ENCODE data around the gene SLC25A4.

SLC25A4 gene

GRCh38 chr4:185115827-185116232 lies 27.2 kb upstream of the SLC25A4 start:
- TF ChIP-seq CREB1 (IDR thresholded peaks at IDR 0.05; ENCODE audit: low read depth) (no peak), ZBTB7A (IDR thresholded peaks at IDR 0.05; ENCODE audit: low read depth) (no peak), EP300 (IDR thresholded peaks at IDR 0.05; ENCODE audit: borderline replicate concordance) (no peak), MAX (IDR thresholded peaks at IDR 0.05) (peak; percentile 55)

GRCh38 chr4:185117300-185117934 lies 25.6 kb upstream of the SLC25A4 start:
- TF ChIP-seq USF1 (IDR thresholded peaks at IDR 0.05) (no peak), RAD21 (IDR thresholded peaks at IDR 0.05; ENCODE audit: low read depth) (no peak), EGR1 (IDR thresholded peaks at IDR 0.05) (no peak), TEAD4 (IDR thresholded peaks at IDR 0.05) (no peak), EP300 (IDR thresholded peaks at IDR 0.05; ENCODE audit: borderline replicate concordance) (no peak), CEBPB (IDR thresholded peaks at IDR 0.05) (no peak), MAX (IDR thresholded peaks at IDR 0.05) (no peak), CREB1 (IDR thresholded peaks at IDR 0.05; ENCODE audit: low read depth) (no peak)

GRCh38 chr4:185118876-185119275 lies 24.2 kb upstream of the SLC25A4 start:
- TF ChIP-seq TEAD4 (IDR thresholded peaks at IDR 0.05) = no peak
- no peak for TF ChIP-seq EGR1 (IDR thresholded peaks at IDR 0.05)
- no peak for TF ChIP-seq EP300 (IDR thresholded peaks at IDR 0.05; ENCODE audit: borderline replicate concordance)
- no peak for TF ChIP-seq TCF12 (IDR thresholded peaks at IDR 0.05; ENCODE audit: low read depth)
- no peak for TF ChIP-seq ZBTB7A (IDR thresholded peaks at IDR 0.05; ENCODE audit: low read depth)
- no peak for TF ChIP-seq CEBPB (IDR thresholded peaks at IDR 0.05)
- no peak for TF ChIP-seq MAX (IDR thresholded peaks at IDR 0.05)
- no peak for TF ChIP-seq CREB1 (IDR thresholded peaks at IDR 0.05; ENCODE audit: low read depth)
- TF ChIP-seq TAF1 (IDR thresholded peaks at IDR 0.05; ENCODE audit: low read depth) = no peak
- no peak for TF ChIP-seq USF1 (IDR thresholded peaks at IDR 0.05)

GRCh38 chr4:185119927-185120630 lies 23.0 kb upstream of the SLC25A4 start:
- TF ChIP-seq YY1 (IDR thresholded peaks at IDR 0.05; ENCODE audit: low read depth) = no peak
- no peak for TF ChIP-seq CEBPB (IDR thresholded peaks at IDR 0.05)
- TF ChIP-seq USF1 (IDR thresholded peaks at IDR 0.05) = no peak
- no peak for TF ChIP-seq NFIC (IDR thresholded peaks at IDR 0.05)
- no peak for TF ChIP-seq TAF1 (IDR thresholded peaks at IDR 0.05; ENCODE audit: low read depth)
- no peak for TF ChIP-seq REST (IDR thresholded peaks at IDR 0.05; ENCODE audit: low read depth)
- TF ChIP-seq ZBTB7A (IDR thresholded peaks at IDR 0.05; ENCODE audit: low read depth) = no peak
- TF ChIP-seq MAX (IDR thresholded peaks at IDR 0.05) = no peak
- TF ChIP-seq TEAD4 (IDR thresholded peaks at IDR 0.05) = no peak
- no peak for TF ChIP-seq TCF12 (IDR thresholded peaks at IDR 0.05; ENCODE audit: low read depth)
- no peak for TF ChIP-seq CREB1 (IDR thresholded peaks at IDR 0.05; ENCODE audit: low read depth)
- TF ChIP-seq RAD21 (IDR thresholded peaks at IDR 0.05; ENCODE audit: low read depth) = no peak

- TF ChIP-seq TCF12 (IDR thresholded peaks at IDR 0.05; ENCODE audit: low read depth) (no peak), MAX (IDR thresholded peaks at IDR 0.05) (no peak), FOXM1 (IDR thresholded peaks at IDR 0.05; ENCODE audit: borderline replicate concordance, low read depth) (no peak), RAD21 (IDR thresholded peaks at IDR 0.05; ENCODE audit: low read depth) (no peak), REST (IDR thresholded peaks at IDR 0.05; ENCODE audit: low read depth) (no peak)
Observed at GRCh38 chr4:185120631-185120946, 22.5 kb upstream of the SLC25A4 start.
